WTC11 (cell line): Measurements from ENCODE around the gene CDRT4. TPM values are rescaled to one million over a fixed set of nuclear protein-coding genes. Genes with fewer than 3 reads are reported as not detected.

Experiments used
- ATAC-seq: fragments of 200-7000 bp; cut with Tn5 transposase; 2 replicates; pipeline ENCODE4 v1.10.0; 2021; ENCODE audit warnings: mild to moderate bottlenecking, moderate library complexity
- CTCF ChIA-PET: fragments of 300-600 bp; sonication (Branson Sonifier 250); formaldehyde crosslinking; loops from one replicate; lab custom pipeline; 2021; ENCODE audit warnings: antibody characterized with exemption; lab: Charles Lee
- POLR2A ChIA-PET: fragments of 350-600 bp; sonication (Branson Sonifier 250); formaldehyde crosslinking; loops from one replicate; lab custom pipeline; 2021; ENCODE audit warnings: antibody characterized with exemption; lab: Charles Lee
- DNase-seq: peaks from one replicate; pipeline ENCODE4 v3.0.0; 2021; ENCODE audit warnings: low spot score
- H3K27ac Mint-ChIP-seq: 2 replicates; pipeline ENCODE4 v1.8.0; 2021; ENCODE audit warnings: mixed read lengths
- H3K27me3 Mint-ChIP-seq: 2 replicates; pipeline ENCODE4 v1.8.0; 2021; ENCODE audit warnings: low read depth, mild to moderate bottlenecking, moderate library complexity, mixed read lengths
- H3K36me3 Mint-ChIP-seq: 2 replicates; pipeline ENCODE4 v1.8.0; 2021; ENCODE audit warnings: mixed read lengths
- H3K4me1 Mint-ChIP-seq: 2 replicates; pipeline ENCODE4 v1.8.0; 2022; ENCODE audit warnings: mixed read lengths
- H3K4me3 Mint-ChIP-seq: 2 replicates; pipeline ENCODE4 v1.8.0; 2021; ENCODE audit warnings: mild to moderate bottlenecking, moderate library complexity, mixed read lengths
- H3K9me3 Mint-ChIP-seq: 2 replicates; pipeline ENCODE4 v1.8.0; 2021; ENCODE audit warnings: mixed read lengths
- EMX1 ChIP-seq: fragments of 250-450 bp; sonication (Bioruptor Pico); IDR thresholded peaks from 2 replicates; pipeline ENCODE4 v1.8.0; 2021; ENCODE audit warnings: mild to moderate bottlenecking
- FOXK1 ChIP-seq: sonication (generic); formaldehyde crosslinking; IDR thresholded peaks from 2 replicates; pipeline ENCODE4 v1.8.0; 2022; ENCODE audit warnings: mild to moderate bottlenecking, moderate library complexity, missing genetic modification reagents
- GTF2I ChIP-seq: fragments of 250-450 bp; sonication (Bioruptor Pico); conservative IDR thresholded peaks from 2 replicates; pipeline ENCODE4 v1.4.0; 2021; ENCODE audit warnings: mild to moderate bottlenecking
- KAT7 ChIP-seq: sonication (generic); formaldehyde crosslinking; IDR thresholded peaks from 2 replicates; pipeline ENCODE4 v1.8.1; 2023; ENCODE audit warnings: missing genetic modification reagents, mild to moderate bottlenecking, borderline replicate concordance
- NFATC4 ChIP-seq: fragments of 250-450 bp; sonication (Bioruptor Pico); IDR thresholded peaks from 2 replicates; pipeline ENCODE4 v1.9.0; 2021; ENCODE audit warnings: mild to moderate bottlenecking
- NFYB ChIP-seq: sonication (generic); formaldehyde crosslinking; conservative IDR thresholded peaks from 2 replicates; pipeline ENCODE4 v1.8.0; 2022; ENCODE audit warnings: low read depth, missing genetic modification reagents
- PRRX2 ChIP-seq: fragments of 250-450 bp; sonication (Bioruptor Pico); IDR thresholded peaks from 2 replicates; pipeline ENCODE4 v1.8.0; 2021; ENCODE audit warnings: mild to moderate bottlenecking
- RELA ChIP-seq: sonication (generic); formaldehyde crosslinking; IDR thresholded peaks from 2 replicates; pipeline ENCODE4 v1.8.1; 2022; ENCODE audit warnings: missing genetic modification reagents, mild to moderate bottlenecking, borderline replicate concordance
- RORB ChIP-seq: fragments of 250-450 bp; sonication (Bioruptor Pico); IDR thresholded peaks from 2 replicates; pipeline ENCODE4 v1.9.0; 2021; ENCODE audit warnings: mild to moderate bottlenecking
- SMAD4 ChIP-seq: sonication (generic); formaldehyde crosslinking; IDR thresholded peaks from 2 replicates; pipeline ENCODE4 v1.8.0; 2022; ENCODE audit warnings: mild to moderate bottlenecking, missing genetic modification reagents
- TEAD1 ChIP-seq: sonication (generic); formaldehyde crosslinking; IDR thresholded peaks from 2 replicates; pipeline ENCODE4 v1.8.0; 2022; ENCODE audit warnings: mild to moderate bottlenecking, missing genetic modification reagents
- TP53 ChIP-seq: sonication (generic); formaldehyde crosslinking; IDR thresholded peaks from 2 replicates; pipeline ENCODE4 v1.8.1; 2023; ENCODE audit warnings: mild to moderate bottlenecking, missing genetic modification reagents
- ZBTB21 ChIP-seq: sonication (generic); formaldehyde crosslinking; IDR thresholded peaks from 2 replicates; pipeline ENCODE4 v1.8.1; 2023; ENCODE audit warnings: mild to moderate bottlenecking, missing genetic modification reagents, borderline replicate concordance
- ZNF121 ChIP-seq: sonication (generic); formaldehyde crosslinking; IDR thresholded peaks from 2 replicates; pipeline ENCODE4 v1.8.0; 2023; ENCODE audit warnings: missing genetic modification reagents
- ZNF232 ChIP-seq: sonication (generic); formaldehyde crosslinking; IDR thresholded peaks from 2 replicates; pipeline ENCODE4 v1.8.0; 2022; ENCODE audit warnings: mild to moderate bottlenecking, missing genetic modification reagents
- ZNF263 ChIP-seq: sonication (generic); formaldehyde crosslinking; IDR thresholded peaks from 2 replicates; pipeline ENCODE4 v1.8.1; 2022; ENCODE audit warnings: low read depth, mild to moderate bottlenecking, moderate library complexity, missing genetic modification reagents
- ZNF416 ChIP-seq: fragments of 250-450 bp; sonication (Bioruptor Pico); IDR thresholded peaks from 2 replicates; pipeline ENCODE4 v1.9.0; 2021; ENCODE audit warnings: mild to moderate bottlenecking, inconsistent platforms
- ZNF423 ChIP-seq: fragments of 250-450 bp; sonication (Bioruptor Pico); IDR thresholded peaks from 2 replicates; pipeline ENCODE4 v2.1.2; 2022; ENCODE audit warnings: mild to moderate bottlenecking, moderate library complexity
- ZNF671 ChIP-seq: fragments of 250-450 bp; sonication (Bioruptor Pico); IDR thresholded peaks from 2 replicates; pipeline ENCODE4 v1.8.0; 2021; ENCODE audit warnings: mild to moderate bottlenecking
- total RNA-seq: library from RNA; stranded (reverse); gene quantifications from 3 replicates; pipeline ENCODE4 v1.2.3, GENCODE V29; 2021
- TF ChIP-seq, protein P1 (sequence below): sonication (generic); formaldehyde crosslinking; IDR thresholded peaks from 2 replicates; pipeline ENCODE4 v1.8.1; 2023; ENCODE audit warnings: mild to moderate bottlenecking, missing genetic modification reagents
- TF ChIP-seq, protein P2 (sequence below): sonication (generic); formaldehyde crosslinking; IDR thresholded peaks from 2 replicates; pipeline ENCODE4 v1.8.1; 2022; ENCODE audit warnings: missing genetic modification reagents, borderline replicate concordance
- TF ChIP-seq, protein P3 (sequence below): sonication (generic); formaldehyde crosslinking; conservative IDR thresholded peaks from 2 replicates; pipeline ENCODE4 v1.8.1; 2022; ENCODE audit warnings: mild to moderate bottlenecking, missing genetic modification reagents
- TF ChIP-seq, protein P4 (sequence below): fragments of 250-450 bp; sonication (Bioruptor Pico); IDR thresholded peaks from 2 replicates; pipeline ENCODE4 v1.9.0; 2021; ENCODE audit warnings: moderate library complexity, mild to moderate bottlenecking, inconsistent platforms, borderline replicate concordance
- TF ChIP-seq, protein P5 (sequence below): fragments of 250-450 bp; sonication (Bioruptor Pico); IDR thresholded peaks from 2 replicates; pipeline ENCODE4 v1.9.0; 2021; ENCODE audit warnings: mild to moderate bottlenecking
- TF ChIP-seq, protein P6 (sequence below): fragments of 250-450 bp; sonication (Bioruptor Pico); conservative IDR thresholded peaks from 2 replicates; pipeline ENCODE4 v1.9.0; 2021; ENCODE audit warnings: mild to moderate bottlenecking
- TF ChIP-seq, protein P7 (sequence below): sonication (generic); formaldehyde crosslinking; IDR thresholded peaks from 2 replicates; pipeline ENCODE4 v1.8.1; 2023; ENCODE audit warnings: mild to moderate bottlenecking, missing genetic modification reagents, moderate library complexity
- TF ChIP-seq, protein P8 (sequence below): fragments of 250-450 bp; sonication (Bioruptor Pico); IDR thresholded peaks from 2 replicates; pipeline ENCODE4 v1.9.0; 2021; ENCODE audit warnings: mild to moderate bottlenecking

Gene CDRT4
- total RNA-seq, 1 experiment from 2014 or later = 4.9 TPM

DNA sequence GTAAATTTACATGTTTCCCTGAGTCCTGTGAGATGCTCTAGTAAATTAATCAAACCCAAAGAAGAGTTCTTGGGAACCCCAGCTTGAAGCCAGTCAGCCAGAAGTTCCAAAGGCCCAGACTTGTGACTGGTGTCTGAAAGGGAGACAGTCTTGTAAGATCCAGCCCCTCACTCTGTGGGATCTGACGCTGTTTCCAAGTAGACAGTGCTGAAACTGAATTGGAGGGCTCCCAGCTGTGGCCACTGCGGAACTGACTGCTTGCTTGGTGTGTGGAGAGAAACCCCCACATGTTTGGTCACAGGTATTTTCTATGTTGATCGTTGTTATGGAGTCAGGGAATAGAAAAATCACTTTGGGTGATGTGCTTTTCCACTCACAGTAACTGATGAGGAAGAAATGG lies 5.5 kb upstream of the CDRT4 start:
- no peak overlapping the region for H3K4me3 Mint-ChIP-seq
- DNase-seq = no peak
- H3K36me3 Mint-ChIP-seq = peaks cover 16% of the 10 kb centered on the region
- H3K27me3 Mint-ChIP-seq = no peaks in the 10 kb centered on the region
- peaks cover 10% of the 10 kb centered on the region for H3K4me1 Mint-ChIP-seq
- H3K9me3 Mint-ChIP-seq = no peaks in the 10 kb centered on the region
- ATAC-seq = no peak
- H3K27ac Mint-ChIP-seq = no peak overlapping the region
- ChIA-PET CTCF (interaction anchor here (1.2 to 1.5 kb wide), 2 partner anchors 30 to 225 kb away, joined by 7 to 9 read pairs; no protein-coding TSS in a partner anchor), POLR2A (no interaction called here)
- no peak for TF ChIP-seq NFATC4 (CRISPR knock-in tag)
- TF ChIP-seq RORB = no peak
- no peak for TF ChIP-seq EMX1
- TF ChIP-seq, protein P1, sequence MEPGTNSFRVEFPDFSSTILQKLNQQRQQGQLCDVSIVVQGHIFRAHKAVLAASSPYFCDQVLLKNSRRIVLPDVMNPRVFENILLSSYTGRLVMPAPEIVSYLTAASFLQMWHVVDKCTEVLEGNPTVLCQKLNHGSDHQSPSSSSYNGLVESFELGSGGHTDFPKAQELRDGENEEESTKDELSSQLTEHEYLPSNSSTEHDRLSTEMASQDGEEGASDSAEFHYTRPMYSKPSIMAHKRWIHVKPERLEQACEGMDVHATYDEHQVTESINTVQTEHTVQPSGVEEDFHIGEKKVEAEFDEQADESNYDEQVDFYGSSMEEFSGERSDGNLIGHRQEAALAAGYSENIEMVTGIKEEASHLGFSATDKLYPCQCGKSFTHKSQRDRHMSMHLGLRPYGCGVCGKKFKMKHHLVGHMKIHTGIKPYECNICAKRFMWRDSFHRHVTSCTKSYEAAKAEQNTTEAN (CRISPR knock-in tag) = no peak
- TF ChIP-seq ZNF671 (CRISPR knock-in tag) = no peak
- TF ChIP-seq, protein P2, sequence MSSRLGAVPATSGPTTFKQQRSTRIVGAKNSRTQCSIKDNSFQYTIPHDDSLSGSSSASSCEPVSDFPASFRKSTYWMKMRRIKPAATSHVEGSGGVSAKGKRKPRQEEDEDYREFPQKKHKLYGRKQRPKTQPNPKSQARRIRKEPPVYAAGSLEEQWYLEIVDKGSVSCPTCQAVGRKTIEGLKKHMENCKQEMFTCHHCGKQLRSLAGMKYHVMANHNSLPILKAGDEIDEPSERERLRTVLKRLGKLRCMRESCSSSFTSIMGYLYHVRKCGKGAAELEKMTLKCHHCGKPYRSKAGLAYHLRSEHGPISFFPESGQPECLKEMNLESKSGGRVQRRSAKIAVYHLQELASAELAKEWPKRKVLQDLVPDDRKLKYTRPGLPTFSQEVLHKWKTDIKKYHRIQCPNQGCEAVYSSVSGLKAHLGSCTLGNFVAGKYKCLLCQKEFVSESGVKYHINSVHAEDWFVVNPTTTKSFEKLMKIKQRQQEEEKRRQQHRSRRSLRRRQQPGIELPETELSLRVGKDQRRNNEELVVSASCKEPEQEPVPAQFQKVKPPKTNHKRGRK = no peak
- no peak for TF ChIP-seq NFYB
- no peak for TF ChIP-seq TP53 (CRISPR knock-in tag)
- TF ChIP-seq RELA = no peak
- TF ChIP-seq, protein P3, sequence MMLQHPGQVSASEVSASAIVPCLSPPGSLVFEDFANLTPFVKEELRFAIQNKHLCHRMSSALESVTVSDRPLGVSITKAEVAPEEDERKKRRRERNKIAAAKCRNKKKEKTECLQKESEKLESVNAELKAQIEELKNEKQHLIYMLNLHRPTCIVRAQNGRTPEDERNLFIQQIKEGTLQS (CRISPR knock-in tag) = no peak
- TF ChIP-seq PRRX2 (CRISPR knock-in tag) = no peak
- TF ChIP-seq GTF2I (CRISPR knock-in tag) = no peak
- TF ChIP-seq SMAD4 = no peak

DNA sequence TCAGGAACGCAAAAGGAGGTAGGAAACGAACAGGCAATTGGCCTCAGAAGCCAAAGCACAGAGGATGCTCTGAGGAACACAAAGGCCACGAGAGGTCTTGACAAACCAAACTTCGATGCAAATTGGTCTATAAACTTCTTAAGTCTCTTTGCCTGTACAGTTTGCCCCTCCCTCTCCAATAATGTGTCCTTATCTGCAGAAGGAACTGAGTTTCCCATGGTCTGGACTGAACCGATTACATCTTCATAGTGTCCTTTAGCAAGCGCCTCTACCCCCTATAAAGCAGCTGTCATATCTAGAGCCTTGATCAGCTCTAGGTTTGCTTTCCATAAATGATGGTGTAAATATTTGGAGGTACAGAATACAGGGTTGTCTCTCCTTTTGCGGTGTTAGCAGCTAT lies 3.1 kb upstream of the CDRT4 start:
- Mint-ChIP-seq H3K9me3 (no peaks in the 10 kb centered on the region), H3K27ac (no peak overlapping the region), H3K4me1 (peaks cover 10% of the 10 kb centered on the region), H3K27me3 (no peaks in the 10 kb centered on the region), H3K36me3 (peaks cover 15% of the 10 kb centered on the region), H3K4me3 (no peak overlapping the region)
- ATAC-seq = no peak
- no peak for DNase-seq
- ChIA-PET CTCF (interaction anchor here (2.8 kb wide), 1 partner anchor 32 kb away, joined by 12 read pairs; no protein-coding TSS in a partner anchor), POLR2A (no interaction called here)
- TF ChIP-seq ZNF232 (CRISPR knock-in tag) (no peak), KAT7 (no peak), TEAD1 (no peak), ZNF423 (CRISPR knock-in tag) (no peak), ZNF263 (no peak), ZNF121 (CRISPR knock-in tag) (no peak), ZBTB21 (no peak), PRRX2 (CRISPR knock-in tag) (no peak), FOXK1 (CRISPR knock-in tag) (no peak), ZNF416 (CRISPR knock-in tag) (no peak)
- TF ChIP-seq, protein P1 (CRISPR knock-in tag) = no peak
- TF ChIP-seq, protein P4, sequence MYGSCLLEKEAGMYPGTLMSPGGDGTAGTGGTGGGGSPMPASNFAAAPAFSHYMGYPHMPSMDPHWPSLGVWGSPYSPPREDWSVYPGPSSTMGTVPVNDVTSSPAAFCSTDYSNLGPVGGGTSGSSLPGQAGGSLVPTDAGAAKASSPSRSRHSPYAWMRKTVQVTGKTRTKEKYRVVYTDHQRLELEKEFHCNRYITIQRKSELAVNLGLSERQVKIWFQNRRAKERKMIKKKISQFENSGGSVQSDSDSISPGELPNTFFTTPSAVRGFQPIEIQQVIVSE (CRISPR knock-in tag) = no peak
- TF ChIP-seq, protein P5, sequence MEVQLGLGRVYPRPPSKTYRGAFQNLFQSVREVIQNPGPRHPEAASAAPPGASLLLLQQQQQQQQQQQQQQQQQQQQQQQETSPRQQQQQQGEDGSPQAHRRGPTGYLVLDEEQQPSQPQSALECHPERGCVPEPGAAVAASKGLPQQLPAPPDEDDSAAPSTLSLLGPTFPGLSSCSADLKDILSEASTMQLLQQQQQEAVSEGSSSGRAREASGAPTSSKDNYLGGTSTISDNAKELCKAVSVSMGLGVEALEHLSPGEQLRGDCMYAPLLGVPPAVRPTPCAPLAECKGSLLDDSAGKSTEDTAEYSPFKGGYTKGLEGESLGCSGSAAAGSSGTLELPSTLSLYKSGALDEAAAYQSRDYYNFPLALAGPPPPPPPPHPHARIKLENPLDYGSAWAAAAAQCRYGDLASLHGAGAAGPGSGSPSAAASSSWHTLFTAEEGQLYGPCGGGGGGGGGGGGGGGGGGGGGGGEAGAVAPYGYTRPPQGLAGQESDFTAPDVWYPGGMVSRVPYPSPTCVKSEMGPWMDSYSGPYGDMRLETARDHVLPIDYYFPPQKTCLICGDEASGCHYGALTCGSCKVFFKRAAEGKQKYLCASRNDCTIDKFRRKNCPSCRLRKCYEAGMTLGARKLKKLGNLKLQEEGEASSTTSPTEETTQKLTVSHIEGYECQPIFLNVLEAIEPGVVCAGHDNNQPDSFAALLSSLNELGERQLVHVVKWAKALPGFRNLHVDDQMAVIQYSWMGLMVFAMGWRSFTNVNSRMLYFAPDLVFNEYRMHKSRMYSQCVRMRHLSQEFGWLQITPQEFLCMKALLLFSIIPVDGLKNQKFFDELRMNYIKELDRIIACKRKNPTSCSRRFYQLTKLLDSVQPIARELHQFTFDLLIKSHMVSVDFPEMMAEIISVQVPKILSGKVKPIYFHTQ (CRISPR knock-in tag) = no peak
- TF ChIP-seq, protein P6, sequence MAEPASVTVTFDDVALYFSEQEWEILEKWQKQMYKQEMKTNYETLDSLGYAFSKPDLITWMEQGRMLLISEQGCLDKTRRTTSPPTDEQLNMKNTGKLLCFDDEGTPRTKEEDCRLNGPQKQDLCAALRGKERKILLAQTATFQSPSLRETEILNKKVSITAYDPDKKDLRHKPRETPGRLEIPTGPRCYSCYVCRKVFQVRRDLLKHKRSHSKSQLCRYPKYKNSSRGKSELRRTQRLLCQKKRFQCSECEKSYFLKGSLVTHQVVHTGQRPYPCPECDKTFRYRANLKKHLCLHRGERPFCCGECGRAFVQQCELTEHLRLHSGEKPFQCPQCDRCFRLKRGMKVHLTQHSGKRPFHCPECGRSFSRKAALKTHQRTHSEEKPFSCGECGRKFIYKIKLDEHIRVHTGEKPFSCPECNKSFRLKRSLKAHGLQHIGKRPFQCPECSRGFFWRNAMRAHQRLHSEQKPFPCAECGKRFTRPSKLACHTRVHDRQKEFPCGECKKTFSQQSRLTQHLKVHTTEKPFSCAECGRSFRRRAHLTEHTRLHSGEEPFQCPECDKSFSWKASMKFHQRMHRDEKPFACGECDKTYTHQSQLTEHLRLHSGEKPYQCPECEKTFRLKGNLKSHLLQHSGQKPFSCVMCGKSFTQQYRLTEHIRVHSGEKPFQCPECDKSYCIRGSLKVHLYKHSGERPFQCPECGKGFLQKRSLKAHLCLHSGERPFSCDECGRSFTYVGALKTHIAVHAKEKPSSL (CRISPR knock-in tag) = no peak
- TF ChIP-seq, protein P7, sequence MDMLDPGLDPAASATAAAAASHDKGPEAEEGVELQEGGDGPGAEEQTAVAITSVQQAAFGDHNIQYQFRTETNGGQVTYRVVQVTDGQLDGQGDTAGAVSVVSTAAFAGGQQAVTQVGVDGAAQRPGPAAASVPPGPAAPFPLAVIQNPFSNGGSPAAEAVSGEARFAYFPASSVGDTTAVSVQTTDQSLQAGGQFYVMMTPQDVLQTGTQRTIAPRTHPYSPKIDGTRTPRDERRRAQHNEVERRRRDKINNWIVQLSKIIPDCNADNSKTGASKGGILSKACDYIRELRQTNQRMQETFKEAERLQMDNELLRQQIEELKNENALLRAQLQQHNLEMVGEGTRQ = no peak
- TF ChIP-seq, protein P8, sequence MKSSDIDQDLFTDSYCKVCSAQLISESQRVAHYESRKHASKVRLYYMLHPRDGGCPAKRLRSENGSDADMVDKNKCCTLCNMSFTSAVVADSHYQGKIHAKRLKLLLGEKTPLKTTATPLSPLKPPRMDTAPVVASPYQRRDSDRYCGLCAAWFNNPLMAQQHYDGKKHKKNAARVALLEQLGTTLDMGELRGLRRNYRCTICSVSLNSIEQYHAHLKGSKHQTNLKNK (CRISPR knock-in tag) = no peak
